CD4-positive, alpha-beta T cell treated with Interleukin-21 for 1 hour (primary cell): Measurements from ENCODE around the gene FAM168A.

Experiments used
- DNase-seq: peaks from one replicate; pipeline ENCODE4 v3.0.0-alpha.2; 2020

The FAM168A gene

DNA sequence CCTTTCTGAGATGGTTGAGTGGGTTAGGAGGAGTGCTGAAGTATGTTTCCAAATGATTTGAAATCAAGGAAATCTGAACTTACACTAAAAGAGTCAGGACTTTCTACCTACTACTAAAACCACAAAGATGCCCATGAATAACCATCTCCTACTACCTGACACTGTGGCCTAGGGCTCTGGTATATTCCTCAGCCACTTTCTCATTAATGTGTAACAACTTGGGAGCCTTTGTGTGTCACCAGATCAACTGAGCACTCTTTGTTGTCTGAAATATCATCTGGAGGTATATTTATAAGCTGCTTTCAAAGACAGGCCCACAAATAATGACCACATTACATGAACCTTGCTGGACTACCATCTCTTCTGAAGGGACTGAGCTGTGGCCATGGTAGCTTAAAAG lies 177.8 kb downstream of the FAM168A start:
- no peak for DNase-seq

- no peak for DNase-seq
These were observed 181.1 kb downstream of the FAM168A start for GRCh38 chr11:73416786-73417185.

DNA sequence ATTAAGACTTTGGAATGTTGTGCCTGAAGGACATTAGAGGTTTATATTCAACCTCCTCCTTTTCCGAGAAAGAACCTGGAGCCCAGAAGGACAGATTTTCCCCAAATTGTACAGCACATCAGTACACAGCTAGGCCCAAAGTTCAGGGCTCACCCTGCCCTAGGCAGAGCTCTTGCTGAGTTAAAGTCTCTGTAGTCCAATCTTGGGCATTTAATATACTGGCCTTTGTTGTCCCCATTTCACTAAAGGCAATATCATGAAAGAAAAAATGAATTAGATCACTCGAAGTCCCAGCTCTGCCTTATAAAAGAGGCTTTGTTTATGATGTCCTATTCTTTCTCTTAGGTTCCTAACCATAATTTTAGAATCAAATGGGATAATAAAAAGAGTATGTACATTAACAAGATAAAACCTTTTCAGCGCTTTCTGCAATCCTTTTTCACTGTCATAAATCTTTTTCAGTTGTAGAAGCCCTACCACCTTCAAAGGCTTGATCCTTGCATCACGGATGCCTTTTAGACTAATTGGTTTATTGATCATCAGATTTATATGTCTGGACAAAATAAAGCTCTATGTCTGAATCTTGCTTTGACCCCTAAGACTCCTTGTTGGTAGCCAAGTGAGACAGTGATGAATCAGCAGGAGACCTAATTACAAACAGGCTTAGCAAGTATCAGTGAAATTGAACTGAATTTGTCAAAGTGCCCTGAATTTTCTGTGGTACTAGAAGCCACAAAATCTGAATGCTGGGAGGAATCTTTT lies 181.9 kb downstream of the FAM168A start:
- no peak for DNase-seq

GRCh38 chr11:73414977-73415651 lies 182.8 kb downstream of the FAM168A start:
- no peak for DNase-seq

GRCh38 chr11:73413256-73413655 lies 184.7 kb downstream of the FAM168A start:
- no peak for DNase-seq

- no peak for DNase-seq
These were observed 185.6 kb downstream of the FAM168A start for GRCh38 chr11:73412308-73412707.

GRCh38 chr11:73411031-73411430 lies 186.9 kb downstream of the FAM168A start:
- DNase-seq = no peak

DNA sequence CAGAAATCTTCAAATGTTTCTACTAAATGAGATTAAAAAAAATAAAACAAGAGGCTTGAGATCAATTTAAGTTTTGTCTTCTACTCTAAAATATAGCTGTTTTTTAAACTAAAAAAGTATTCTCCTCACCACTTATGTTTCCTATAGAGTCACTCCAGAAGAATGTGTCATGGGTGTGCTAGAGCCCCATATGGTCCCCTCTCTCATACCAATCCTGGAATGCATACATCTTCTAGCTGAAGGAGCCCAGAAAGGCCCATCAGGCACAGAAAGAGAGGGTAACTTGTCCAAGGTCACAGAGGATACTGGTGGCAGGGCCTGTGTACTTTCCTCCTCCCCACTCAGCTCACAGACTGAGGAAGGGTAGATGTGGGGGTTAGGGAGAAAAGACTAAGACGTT lies 187.3 kb downstream of the FAM168A start:
- DNase-seq = no peak

GRCh38 chr11:73409431-73409830 lies 188.5 kb downstream of the FAM168A start:
- no peak for DNase-seq

GRCh38 chr11:73406619-73407018 lies 191.3 kb downstream of the FAM168A start:
- no peak for DNase-seq

- no peak for DNase-seq
These were observed 191.8 kb downstream of the FAM168A start for GRCh38 chr11:73406131-73406530.

- DNase-seq = no peak
These were observed 192.8 kb downstream of the FAM168A start for GRCh38 chr11:73405146-73405510.

- DNase-seq = no peak
These were observed 193.3 kb downstream of the FAM168A start for GRCh38 chr11:73404506-73405145.

- DNase-seq = no peak
These were observed 193.9 kb downstream of the FAM168A start for GRCh38 chr11:73404048-73404447.

DNA sequence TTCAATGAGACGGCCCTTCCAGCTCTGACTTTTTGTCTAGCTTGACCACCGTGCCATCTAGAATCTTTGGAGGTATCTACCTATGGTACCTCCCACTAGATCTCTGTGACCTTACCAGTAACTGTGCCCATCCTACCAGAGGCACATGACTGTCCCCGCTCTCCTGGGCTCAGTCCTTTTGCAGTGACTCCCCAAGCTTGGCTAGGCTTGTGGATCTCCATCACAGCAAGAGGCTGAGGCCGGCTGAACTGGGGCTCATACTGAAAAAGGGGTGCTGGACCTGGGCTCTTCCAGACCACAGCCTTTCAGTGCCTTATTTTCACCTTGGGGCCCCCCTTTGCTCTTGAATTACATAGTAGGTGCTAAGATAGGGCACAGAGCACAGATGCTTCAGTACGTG lies 194.4 kb downstream of the FAM168A start:
- no peak for DNase-seq

DNA sequence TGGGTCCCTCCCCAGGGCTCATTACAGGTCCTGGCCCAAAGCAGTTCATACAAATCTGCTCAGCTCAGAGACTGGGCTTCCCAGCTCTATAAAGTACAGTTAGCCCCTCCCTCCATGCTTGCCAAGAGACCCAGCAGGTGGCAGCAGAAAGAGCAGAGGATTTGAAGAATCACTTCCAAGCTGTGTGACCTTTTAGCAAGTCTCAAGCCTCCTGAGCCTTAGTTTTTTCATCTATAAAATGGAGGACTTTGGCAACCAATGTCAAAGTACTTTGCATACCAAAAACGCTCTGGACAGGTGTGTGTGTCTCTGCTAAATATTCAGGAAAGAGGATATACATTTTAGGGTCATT lies 195.1 kb downstream of the FAM168A start:
- DNase-seq = no peak

GRCh38 chr11:73401924-73402833 lies 195.7 kb downstream of the FAM168A start:
- DNase-seq = no peak

- no peak for DNase-seq
These were observed 196.5 kb downstream of the FAM168A start for GRCh38 chr11:73401217-73401923.

DNA sequence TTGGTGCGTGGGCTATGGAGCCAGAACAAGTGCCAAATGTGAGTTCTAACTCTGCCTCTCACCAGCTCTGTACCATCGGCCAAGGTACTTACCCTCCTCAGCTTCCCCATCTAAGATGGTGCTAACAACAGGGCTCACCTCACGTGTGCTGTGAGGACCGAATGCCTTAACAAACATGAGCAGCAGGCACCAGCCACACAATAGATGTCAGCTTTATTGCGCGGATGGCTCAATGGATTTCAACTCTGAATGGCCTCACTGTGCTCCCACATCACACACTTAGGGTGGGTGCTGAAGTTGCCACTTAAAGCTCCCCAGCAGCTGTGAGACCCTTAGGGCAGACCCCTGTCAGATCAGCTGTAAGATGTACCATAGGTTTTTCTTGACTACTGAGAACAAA lies 197.6 kb downstream of the FAM168A start:
- no peak for DNase-seq

DNA sequence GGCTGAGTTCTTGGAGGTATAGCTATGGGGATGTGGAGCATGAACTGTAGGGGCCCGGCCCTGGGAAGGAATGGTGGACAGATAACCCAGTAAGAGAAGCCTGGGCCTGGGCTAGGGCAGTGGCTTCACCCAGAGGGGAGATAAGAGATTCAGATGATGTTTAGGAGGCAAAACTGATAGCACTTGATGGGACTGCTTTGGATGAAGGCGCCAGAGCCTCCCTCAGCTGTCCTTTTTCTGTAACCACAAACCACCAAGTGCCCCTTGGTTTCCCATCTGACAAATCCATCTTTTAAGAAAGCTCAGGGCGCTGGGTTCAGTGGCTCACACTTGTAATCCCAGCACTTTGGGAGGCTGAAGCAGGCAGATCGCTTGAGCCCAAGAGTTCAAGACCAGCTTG lies 198.3 kb downstream of the FAM168A start:
- no peak for DNase-seq

DNA sequence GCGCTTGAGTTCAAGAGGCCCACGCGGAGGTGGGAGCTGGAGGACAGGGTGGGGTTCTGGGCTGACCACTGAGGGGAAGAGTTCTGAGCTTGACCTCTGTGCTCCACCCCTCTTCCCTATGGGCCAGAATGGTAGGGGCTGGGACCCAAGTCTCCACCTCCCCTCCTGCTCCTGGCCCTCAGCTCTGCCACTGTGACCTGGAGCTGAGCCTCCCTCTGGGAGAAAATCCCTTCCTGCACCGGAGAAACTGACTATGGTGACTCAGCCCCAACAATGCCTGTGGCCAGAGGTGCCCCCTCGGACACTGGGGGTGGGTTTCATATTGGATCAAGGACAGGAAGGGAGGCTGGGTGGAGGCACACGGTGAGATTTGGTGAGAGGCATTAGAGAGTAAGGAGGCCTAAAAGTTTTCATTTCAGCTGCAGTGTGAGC lies 198.7 kb downstream of the FAM168A start:
- no peak for DNase-seq

DNA sequence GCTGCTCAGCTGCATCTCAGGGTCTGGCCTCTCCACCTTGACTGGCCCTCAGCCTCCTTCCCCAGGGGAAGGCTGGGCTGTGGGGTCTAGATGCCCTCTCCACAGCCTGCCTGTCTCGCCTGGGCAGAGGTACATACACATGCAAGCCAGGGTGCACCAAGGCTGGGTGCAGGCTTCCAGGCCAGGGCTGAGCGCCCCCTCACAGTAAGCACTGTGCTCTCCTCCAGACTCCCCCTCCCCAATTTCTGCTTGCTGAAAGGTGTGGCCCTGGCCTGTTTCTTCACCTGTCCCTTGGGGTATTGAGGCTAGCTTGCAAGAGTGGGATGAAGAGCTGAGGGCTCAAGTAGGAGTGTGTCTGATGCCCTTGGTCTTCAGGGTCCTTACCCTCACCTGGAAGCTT lies 199.2 kb downstream of the FAM168A start:
- no peak for DNase-seq

DNA sequence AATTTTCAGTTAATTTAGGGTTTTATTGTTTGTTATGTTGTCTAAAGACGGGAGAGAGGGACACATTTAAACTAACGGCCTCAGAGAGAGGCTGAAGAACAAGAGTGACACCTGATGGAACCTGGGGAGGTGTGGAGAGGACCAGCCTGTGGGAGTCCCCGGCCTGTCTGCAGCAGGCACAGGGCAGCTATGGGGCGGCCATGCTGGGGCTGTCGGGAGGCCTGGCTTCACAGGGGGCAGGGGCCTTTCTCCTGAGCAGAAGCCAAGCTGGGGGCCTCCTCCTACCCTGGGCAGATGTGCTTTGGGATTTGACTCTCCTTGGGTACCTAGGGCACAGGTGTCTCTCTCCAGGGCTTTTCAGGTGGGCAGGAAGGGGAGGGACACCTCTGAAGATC lies 199.8 kb downstream of the FAM168A start:
- DNase-seq = no peak
